WTC11 (cell line): ENCODE measurements around the gene LENG9. TPM values are rescaled to one million over a fixed set of nuclear protein-coding genes. Genes with fewer than 3 reads are reported as not detected.

Experiments used
- CREB1 ChIP-seq: sonication (generic); formaldehyde crosslinking; IDR thresholded peaks from 2 replicates; pipeline ENCODE4 v1.8.0; 2023; ENCODE audit warnings: mild to moderate bottlenecking, missing genetic modification reagents
- CREM ChIP-seq: sonication (generic); formaldehyde crosslinking; IDR thresholded peaks from 2 replicates; pipeline ENCODE4 v1.8.1; 2022; ENCODE audit warnings: mild to moderate bottlenecking, missing genetic modification reagents, moderate library complexity
- FOXK1 ChIP-seq: sonication (generic); formaldehyde crosslinking; IDR thresholded peaks from 2 replicates; pipeline ENCODE4 v1.8.0; 2022; ENCODE audit warnings: mild to moderate bottlenecking, moderate library complexity, missing genetic modification reagents
- GABPB1 ChIP-seq: sonication (generic); formaldehyde crosslinking; IDR thresholded peaks from 2 replicates; pipeline ENCODE4 v1.8.1; 2023; ENCODE audit warnings: mild to moderate bottlenecking, missing genetic modification reagents
- IRF2 ChIP-seq: sonication (generic); formaldehyde crosslinking; IDR thresholded peaks from 2 replicates; pipeline ENCODE4 v1.8.0; 2022; ENCODE audit warnings: low read depth, missing genetic modification reagents, borderline replicate concordance
- JAZF1 ChIP-seq: fragments of 250-450 bp; sonication (Bioruptor Pico); IDR thresholded peaks from 2 replicates; pipeline ENCODE4 v1.9.0; 2021; ENCODE audit warnings: moderate library complexity, mild to moderate bottlenecking, inconsistent platforms
- NR3C1 ChIP-seq: sonication (generic); formaldehyde crosslinking; conservative IDR thresholded peaks from 2 replicates; pipeline ENCODE4 v1.8.1; 2023; ENCODE audit warnings: low read depth, mild to moderate bottlenecking, missing genetic modification reagents
- OVOL2 ChIP-seq: fragments of 250-450 bp; sonication (Bioruptor Pico); IDR thresholded peaks from 2 replicates; pipeline ENCODE4 v1.9.0; 2021; ENCODE audit warnings: mild to moderate bottlenecking, borderline replicate concordance
- SMAD3 ChIP-seq: sonication (generic); formaldehyde crosslinking; IDR thresholded peaks from 2 replicates; pipeline ENCODE4 v1.8.0; 2022; ENCODE audit warnings: missing genetic modification reagents, mild to moderate bottlenecking, borderline replicate concordance
- TCF7 ChIP-seq: sonication (generic); formaldehyde crosslinking; IDR thresholded peaks from 2 replicates; pipeline ENCODE4 v1.8.0; 2022; ENCODE audit warnings: mild to moderate bottlenecking, low read depth, missing genetic modification reagents, moderate library complexity
- TEAD1 ChIP-seq: sonication (generic); formaldehyde crosslinking; IDR thresholded peaks from 2 replicates; pipeline ENCODE4 v1.8.0; 2022; ENCODE audit warnings: mild to moderate bottlenecking, missing genetic modification reagents
- ZNF121 ChIP-seq: sonication (generic); formaldehyde crosslinking; IDR thresholded peaks from 2 replicates; pipeline ENCODE4 v1.8.0; 2023; ENCODE audit warnings: missing genetic modification reagents
- ZNF219 ChIP-seq: sonication (generic); formaldehyde crosslinking; IDR thresholded peaks from 2 replicates; pipeline ENCODE4 v1.8.0; 2023; ENCODE audit warnings: missing genetic modification reagents, mild to moderate bottlenecking, borderline replicate concordance
- ZNF317 ChIP-seq: sonication (generic); formaldehyde crosslinking; IDR thresholded peaks from 2 replicates; pipeline ENCODE4 v1.8.1; 2023; ENCODE audit warnings: low read depth, mild to moderate bottlenecking, moderate library complexity, missing genetic modification reagents, borderline replicate concordance
- ZNF423 ChIP-seq: fragments of 250-450 bp; sonication (Bioruptor Pico); IDR thresholded peaks from 2 replicates; pipeline ENCODE4 v2.1.2; 2022; ENCODE audit warnings: mild to moderate bottlenecking, moderate library complexity
- total RNA-seq: library from RNA; stranded (reverse); gene quantifications from 3 replicates; pipeline ENCODE4 v1.2.3, GENCODE V29; 2021
- TF ChIP-seq, protein P1 (sequence below): sonication (generic); formaldehyde crosslinking; IDR thresholded peaks from 2 replicates; pipeline ENCODE4 v1.8.1; 2022; ENCODE audit warnings: mild to moderate bottlenecking, moderate library complexity, missing genetic modification reagents
- TF ChIP-seq, protein P2 (sequence below): sonication (generic); formaldehyde crosslinking; IDR thresholded peaks from 2 replicates; pipeline ENCODE4 v1.8.0; 2022; ENCODE audit warnings: mild to moderate bottlenecking, missing genetic modification reagents
- TF ChIP-seq, protein P3 (sequence below): sonication (generic); formaldehyde crosslinking; IDR thresholded peaks from 2 replicates; pipeline ENCODE4 v1.8.0; 2022; ENCODE audit warnings: mild to moderate bottlenecking, missing genetic modification reagents
- TF ChIP-seq, protein P4 (sequence below): sonication (generic); formaldehyde crosslinking; IDR thresholded peaks from 2 replicates; pipeline ENCODE4 v1.8.1; 2023; ENCODE audit warnings: mild to moderate bottlenecking, missing genetic modification reagents, borderline replicate concordance
- TF ChIP-seq, protein P5 (sequence below): sonication (generic); formaldehyde crosslinking; IDR thresholded peaks from 2 replicates; pipeline ENCODE4 v1.8.1; 2022; ENCODE audit warnings: low read depth, missing genetic modification reagents, borderline replicate concordance

Gene LENG9
- total RNA-seq, 1 experiment from 2014 or later = 6.1 TPM

DNA sequence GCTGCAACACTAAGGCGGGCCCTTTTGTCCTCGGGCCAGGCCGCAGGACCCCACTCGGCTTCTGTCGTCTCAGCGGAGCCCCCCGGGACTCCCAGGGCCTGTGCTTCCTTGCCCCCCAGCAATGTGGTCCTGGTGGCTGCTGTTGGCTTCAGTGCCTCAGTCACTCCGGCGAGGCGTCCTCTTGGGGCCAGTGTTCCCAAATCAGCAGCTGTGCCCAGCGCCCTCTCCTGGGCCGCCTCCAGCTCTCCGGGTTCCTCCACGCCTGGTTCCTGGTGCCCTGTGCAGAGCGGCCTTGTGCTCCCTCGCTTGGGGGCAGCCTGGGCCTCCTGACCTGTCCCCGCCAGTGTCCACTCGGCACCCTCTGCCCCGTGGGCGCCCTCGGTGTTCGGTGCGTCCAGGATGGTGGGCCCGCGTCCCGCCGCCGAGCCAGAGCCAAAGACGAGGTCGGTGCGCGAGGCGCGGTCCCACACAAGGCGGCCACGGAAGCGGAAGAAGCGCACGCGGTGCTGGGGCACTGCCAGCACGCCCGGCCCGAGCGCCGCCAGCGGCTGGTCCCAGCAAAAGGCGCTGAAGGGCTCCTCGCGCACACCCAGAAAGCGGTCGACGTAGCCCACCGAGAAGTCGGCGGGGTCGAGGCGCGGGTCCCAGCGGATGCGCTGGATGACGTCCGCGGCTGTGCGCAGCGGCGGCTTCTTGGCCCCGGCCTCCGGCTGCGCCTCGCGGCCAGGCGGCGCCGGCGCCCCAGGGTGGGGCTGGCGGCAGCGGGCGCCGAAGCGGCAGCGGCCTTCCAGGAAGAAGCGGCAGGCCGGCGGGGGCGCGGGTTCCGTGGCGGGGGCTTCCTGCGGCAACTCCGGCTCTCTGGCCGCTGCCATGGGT lies 685 bp downstream of the LENG9 start (continued):
- TF ChIP-seq GABPB1 (CRISPR knock-in tag) (no peak; the same call in 1 of the 2 replicates), JAZF1 (no peak), ZNF219 (CRISPR knock-in tag) (peak; percentile 86; the same call in 1 of the 2 replicates), ZNF121 (CRISPR knock-in tag) (no peak; the same call in 1 of the 2 replicates), CREM (CRISPR knock-in tag) (0 out of 2 replicates have a peak, but pooled peaks have one; percentile 74), FOXK1 (peak; percentile 87), ZNF317 (CRISPR knock-in tag) (no peak; the same call in 1 of the 2 replicates), TEAD1 (CRISPR knock-in tag) (peak; percentile 31; the same call in 1 of the 2 replicates), TCF7 (CRISPR knock-in tag) (no peak), SMAD3 (peak; percentile 40; the same call in 1 of the 2 replicates), NR3C1 (CRISPR knock-in tag) (peak; percentile 93), IRF2 (peak; percentile 54; the same call in 1 of the 2 replicates), ZNF423 (CRISPR knock-in tag) (peak; percentile 84), OVOL2 (CRISPR knock-in tag) (no peak), CREB1 (CRISPR knock-in tag) (no peak)
- TF ChIP-seq, protein P1, sequence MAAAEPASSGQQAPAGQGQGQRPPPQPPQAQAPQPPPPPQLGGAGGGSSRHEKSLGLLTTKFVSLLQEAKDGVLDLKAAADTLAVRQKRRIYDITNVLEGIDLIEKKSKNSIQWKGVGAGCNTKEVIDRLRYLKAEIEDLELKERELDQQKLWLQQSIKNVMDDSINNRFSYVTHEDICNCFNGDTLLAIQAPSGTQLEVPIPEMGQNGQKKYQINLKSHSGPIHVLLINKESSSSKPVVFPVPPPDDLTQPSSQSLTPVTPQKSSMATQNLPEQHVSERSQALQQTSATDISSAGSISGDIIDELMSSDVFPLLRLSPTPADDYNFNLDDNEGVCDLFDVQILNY = peak; percentile 71; the same call in 1 of the 2 replicates
- TF ChIP-seq, protein P2, sequence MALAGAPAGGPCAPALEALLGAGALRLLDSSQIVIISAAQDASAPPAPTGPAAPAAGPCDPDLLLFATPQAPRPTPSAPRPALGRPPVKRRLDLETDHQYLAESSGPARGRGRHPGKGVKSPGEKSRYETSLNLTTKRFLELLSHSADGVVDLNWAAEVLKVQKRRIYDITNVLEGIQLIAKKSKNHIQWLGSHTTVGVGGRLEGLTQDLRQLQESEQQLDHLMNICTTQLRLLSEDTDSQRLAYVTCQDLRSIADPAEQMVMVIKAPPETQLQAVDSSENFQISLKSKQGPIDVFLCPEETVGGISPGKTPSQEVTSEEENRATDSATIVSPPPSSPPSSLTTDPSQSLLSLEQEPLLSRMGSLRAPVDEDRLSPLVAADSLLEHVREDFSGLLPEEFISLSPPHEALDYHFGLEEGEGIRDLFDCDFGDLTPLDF = no peak
- TF ChIP-seq, protein P3, sequence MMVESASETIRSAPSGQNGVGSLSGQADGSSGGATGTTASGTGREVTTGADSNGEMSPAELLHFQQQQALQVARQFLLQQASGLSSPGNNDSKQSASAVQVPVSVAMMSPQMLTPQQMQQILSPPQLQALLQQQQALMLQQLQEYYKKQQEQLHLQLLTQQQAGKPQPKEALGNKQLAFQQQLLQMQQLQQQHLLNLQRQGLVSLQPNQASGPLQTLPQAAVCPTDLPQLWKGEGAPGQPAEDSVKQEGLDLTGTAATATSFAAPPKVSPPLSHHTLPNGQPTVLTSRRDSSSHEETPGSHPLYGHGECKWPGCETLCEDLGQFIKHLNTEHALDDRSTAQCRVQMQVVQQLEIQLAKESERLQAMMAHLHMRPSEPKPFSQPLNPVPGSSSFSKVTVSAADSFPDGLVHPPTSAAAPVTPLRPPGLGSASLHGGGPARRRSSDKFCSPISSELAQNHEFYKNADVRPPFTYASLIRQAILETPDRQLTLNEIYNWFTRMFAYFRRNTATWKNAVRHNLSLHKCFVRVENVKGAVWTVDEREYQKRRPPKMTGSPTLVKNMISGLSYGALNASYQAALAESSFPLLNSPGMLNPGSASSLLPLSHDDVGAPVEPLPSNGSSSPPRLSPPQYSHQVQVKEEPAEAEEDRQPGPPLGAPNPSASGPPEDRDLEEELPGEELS = peak; percentile 86
- TF ChIP-seq, protein P4, sequence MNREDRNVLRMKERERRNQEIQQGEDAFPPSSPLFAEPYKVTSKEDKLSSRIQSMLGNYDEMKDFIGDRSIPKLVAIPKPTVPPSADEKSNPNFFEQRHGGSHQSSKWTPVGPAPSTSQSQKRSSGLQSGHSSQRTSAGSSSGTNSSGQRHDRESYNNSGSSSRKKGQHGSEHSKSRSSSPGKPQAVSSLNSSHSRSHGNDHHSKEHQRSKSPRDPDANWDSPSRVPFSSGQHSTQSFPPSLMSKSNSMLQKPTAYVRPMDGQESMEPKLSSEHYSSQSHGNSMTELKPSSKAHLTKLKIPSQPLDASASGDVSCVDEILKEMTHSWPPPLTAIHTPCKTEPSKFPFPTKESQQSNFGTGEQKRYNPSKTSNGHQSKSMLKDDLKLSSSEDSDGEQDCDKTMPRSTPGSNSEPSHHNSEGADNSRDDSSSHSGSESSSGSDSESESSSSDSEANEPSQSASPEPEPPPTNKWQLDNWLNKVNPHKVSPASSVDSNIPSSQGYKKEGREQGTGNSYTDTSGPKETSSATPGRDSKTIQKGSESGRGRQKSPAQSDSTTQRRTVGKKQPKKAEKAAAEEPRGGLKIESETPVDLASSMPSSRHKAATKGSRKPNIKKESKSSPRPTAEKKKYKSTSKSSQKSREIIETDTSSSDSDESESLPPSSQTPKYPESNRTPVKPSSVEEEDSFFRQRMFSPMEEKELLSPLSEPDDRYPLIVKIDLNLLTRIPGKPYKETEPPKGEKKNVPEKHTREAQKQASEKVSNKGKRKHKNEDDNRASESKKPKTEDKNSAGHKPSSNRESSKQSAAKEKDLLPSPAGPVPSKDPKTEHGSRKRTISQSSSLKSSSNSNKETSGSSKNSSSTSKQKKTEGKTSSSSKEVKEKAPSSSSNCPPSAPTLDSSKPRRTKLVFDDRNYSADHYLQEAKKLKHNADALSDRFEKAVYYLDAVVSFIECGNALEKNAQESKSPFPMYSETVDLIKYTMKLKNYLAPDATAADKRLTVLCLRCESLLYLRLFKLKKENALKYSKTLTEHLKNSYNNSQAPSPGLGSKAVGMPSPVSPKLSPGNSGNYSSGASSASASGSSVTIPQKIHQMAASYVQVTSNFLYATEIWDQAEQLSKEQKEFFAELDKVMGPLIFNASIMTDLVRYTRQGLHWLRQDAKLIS (CRISPR knock-in tag) = no peak
- TF ChIP-seq, protein P5, sequence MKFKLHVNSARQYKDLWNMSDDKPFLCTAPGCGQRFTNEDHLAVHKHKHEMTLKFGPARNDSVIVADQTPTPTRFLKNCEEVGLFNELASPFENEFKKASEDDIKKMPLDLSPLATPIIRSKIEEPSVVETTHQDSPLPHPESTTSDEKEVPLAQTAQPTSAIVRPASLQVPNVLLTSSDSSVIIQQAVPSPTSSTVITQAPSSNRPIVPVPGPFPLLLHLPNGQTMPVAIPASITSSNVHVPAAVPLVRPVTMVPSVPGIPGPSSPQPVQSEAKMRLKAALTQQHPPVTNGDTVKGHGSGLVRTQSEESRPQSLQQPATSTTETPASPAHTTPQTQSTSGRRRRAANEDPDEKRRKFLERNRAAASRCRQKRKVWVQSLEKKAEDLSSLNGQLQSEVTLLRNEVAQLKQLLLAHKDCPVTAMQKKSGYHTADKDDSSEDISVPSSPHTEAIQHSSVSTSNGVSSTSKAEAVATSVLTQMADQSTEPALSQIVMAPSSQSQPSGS (CRISPR knock-in tag) = peak; percentile 23; the same call in 1 of the 2 replicates
